Hindlimb muscle (tissue), 1 donor: ENCODE data around the gene POLR2E. TPM values are rescaled to one million over a fixed set of nuclear protein-coding genes. Genes with fewer than 3 reads are reported as not detected.
A peak's percentile ranks its signal among the peaks of the same experiment; 100 is the strongest.
"Not testable (repeated sequence)": the region's sequence is repeated elsewhere in the genome, so short reads cannot be mapped to it uniquely, and the experiment has no call there.

ENCODE experiments used
- DNase-seq: peaks from one replicate; pipeline ENCODE4 v3.0.0-alpha.2; 2013
- polyA plus RNA-seq: library from polyadenylated mRNA; unstranded; fragments of 120-200 nt; gene quantifications from one replicate; pipeline ENCODE4 v1.2.1, GENCODE V29; 2013; ENCODE audit not compliant: insufficient read length

Gene POLR2E
- polyA plus RNA-seq = 121 TPM

DNA sequence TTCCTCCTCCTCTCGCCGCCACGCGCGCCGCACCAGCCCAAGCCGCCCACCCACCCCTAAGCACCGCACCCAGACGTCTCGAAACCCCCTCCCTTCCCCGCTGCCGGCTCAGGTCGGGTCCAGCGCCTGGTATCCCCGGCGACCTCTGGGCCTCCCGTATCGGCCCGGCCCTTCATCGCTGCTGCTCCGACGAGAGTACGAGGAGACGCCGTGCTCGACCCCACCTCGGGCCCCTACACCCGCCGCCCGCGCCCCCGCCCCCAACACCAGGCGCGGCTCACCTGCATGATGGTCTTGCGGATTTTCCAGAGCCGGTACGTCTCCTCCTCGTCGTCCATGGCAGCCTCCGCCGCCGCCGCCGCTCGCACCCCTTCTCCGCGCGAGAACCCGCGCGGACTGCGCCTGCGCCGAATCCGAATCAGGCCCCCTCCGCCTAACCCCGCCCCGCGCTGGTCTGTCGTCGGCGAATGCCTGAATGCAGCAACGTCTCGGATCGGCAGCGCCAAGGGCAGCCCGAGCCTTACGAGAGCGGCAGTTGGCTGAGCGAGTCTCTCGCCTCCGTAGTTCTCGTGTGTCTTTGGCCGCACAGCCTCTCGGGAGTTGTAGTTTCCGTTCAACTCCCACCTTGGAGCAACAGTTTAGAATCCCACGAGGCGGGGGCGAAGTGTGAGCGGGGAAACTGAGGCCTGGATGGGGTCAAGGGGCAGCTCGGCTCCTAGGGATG is at the start of gene POLR2E:
Gene POLR2E, minus strand, starts transcription at position 398 of the 724 bp plus-strand sequence. Its CDS starts 60 bp downstream, at position 338.
- DNase-seq = peak; percentile 98

DNA sequence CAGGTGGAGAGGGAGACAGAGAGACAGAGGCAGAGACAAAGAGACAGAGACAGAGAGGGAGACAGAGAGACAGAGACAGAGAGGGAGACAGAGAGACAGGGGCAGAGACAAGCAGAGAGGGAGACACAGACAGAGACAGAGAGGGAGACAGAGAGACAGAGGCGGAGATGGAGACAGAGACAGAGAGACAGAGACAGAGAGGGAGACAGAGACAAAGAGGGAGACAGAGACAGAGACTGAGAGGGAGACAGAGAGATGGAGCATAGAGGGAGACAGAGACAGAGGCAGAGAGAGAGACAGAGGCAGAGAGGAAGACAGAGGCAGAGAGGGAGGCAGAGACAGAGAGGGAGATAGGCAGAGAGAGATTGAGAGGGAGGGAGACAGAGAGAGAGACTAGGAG is 49.6 kb upstream of the POLR2E start:
- DNase-seq = no peak

DNA sequence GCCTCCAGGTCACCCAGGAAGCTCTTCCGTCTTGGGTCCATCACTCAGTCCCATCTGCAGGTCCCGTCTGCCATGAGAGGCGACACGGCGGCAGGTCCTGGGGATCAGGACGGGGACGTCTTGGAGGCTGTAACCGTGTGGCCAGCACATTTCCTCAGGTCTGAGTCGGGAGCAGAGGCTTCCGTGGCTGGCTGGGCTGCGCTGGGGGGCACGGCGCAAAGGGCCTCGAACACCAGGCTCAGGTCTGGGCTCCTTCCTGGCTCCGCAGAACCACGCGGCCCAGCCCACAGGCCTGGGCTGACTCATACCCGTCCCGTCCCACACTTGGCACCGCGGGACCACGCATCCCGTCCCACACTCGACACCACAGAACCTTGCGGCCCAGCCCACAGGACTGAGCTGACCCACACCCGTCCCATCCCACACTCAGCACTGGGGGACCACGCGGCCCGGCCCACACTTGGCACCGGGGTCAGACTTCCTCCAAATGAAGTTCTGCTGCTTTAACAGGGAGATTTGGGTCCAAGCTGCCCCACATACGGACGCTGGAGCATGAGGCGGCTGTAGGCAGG is 48.7 kb upstream of the POLR2E start:
- DNase-seq = no peak

DNA sequence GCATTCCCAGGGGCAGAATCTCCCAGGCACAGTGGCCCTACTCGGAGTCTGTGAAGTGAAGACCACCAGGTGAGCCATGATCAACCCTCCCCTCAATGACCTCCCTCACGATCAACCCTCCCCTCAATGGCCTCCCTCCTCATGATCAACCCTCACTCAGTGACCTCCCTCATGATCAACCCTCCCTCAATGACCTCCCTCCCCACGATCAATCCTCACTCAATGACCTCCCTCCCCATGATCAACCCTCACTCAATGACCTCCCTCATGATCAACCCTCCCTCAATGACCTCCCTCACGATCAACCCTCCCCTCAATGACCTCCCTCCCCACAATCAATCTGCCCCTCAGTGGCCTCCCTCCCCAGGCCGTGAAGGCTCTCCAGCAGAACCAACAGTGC is 46.8 kb upstream of the POLR2E start:
- no peak for DNase-seq

DNA sequence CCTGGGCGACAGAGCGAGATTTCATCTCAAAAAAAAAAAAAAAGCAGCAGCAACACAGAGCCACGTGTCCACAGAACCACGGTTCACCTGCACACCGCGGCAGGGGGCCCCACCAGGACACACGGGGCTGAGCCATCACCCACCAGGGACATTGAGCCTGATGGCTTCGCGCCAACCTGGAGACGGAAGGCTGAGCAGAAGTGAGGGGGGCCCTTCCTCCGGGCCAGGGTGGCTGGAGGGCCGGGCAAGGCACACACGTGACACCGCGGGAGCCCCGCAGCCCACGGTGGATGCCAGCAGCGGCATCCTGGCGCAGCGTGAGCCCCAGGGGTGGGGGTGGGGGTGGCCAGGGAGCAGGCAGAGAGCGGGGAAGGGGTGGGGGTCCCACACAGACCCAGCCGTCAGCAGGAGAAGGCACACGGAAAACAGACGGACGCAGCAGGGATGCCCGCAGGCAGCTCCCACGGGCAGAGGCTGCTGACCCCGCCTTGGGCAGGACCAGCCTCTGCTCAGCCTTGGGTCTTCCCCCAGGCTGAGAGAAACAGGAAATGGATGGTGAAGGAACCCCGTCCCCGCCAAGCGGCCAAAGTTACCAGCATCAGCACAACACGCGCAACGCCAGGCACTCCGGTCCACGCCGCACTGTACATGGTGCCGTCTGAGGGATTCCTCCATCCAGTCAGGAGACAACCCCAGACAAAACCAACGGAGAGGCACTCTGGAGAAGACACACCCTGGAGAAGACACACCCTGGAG is 45.3 kb upstream of the POLR2E start:
- DNase-seq = no peak

DNA sequence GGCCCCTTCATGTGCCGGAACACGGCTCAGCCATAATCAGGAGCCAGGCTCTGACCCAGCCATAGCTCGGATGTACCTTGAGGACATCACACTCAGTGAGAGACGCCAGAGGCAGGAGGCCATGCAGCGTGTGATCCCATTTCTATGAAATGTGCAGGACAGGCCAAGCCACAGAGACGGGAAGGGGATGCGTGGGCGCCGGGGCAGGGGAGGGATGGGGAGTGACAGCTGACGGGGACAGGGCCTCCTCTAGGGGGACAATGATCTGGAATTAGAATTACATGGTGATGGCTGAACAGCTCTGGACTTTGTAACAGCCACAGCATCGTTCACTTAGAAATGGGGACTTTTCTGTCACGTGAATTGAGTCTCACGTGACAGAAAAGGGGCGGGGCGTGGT is 44.0 kb upstream of the POLR2E start:
- no peak for DNase-seq

DNA sequence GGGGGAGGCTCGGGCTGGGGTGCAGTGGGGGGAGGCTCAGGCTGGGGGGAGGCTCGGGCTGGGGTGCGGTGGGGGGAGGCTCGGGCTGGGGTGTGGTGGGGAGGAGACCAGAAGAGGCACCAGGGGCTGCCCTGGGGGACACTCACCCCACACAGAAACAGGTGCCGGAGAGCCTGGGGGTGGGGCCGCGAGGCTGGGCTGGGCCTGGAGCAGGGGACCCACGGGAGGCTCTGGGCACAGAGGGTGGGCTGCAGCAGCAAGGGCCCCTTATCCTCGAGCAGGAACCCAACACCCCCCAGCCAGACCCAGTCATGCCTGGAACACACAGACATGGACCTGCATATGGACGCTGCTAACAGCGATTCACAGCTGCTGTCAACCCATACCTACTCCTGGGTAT is 42.9 kb upstream of the POLR2E start:
- DNase-seq = no peak

DNA sequence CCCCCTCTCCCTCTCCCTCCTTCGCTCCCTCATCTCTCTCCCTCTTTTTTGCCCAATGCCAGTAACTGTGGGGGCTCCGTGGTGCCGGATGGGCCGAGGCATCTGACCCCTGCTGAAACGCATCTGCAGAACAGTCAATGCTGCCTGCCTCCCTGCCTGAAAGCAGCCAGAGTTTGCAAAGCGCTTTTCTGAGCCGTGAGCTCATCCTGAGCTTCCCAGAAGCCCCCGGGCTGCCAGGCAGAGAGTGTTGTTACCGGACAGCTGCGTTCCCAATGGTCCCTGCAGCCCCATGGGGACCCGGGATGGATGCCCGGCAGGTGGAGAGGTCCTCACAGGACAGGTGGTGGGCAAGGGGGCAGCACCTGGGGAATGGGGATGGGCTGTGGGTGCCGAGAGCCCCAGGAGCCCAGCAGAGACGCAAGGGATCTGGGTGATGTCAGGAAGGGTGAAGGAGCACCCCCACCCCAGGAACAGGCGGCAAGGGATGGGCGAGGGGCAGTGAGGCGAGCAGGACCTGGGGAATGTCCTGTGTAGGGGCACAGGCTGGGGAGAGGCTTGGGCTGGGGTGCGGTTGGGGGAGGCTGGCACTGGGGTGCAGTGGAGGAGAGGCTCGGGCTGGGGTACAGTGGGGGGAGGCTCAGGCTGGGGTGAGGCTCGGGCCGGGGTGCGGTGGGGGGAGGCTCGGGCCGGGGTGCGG is 41.6 kb upstream of the POLR2E start:
- DNase-seq = no peak

DNA sequence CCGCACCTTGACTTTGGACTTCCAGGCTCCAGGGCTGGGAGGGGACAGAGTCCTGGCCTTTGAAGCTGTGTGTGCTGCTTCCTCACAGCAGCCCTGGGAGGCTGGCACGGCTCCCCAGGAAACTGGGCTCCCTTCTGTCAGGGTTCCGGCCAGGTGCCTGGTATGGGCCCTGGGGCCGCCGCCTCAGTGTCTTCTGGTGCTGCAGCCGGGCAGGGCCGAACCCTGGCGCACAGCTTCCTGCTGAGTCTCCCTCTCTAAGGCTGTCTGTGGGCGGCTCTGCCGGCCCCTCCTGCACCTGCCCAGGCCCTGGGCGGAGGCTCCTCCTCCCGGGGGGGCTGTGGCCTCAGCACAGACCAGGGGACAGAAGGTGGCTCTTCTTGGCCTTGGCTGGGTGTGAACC is 41.0 kb upstream of the POLR2E start:
- no peak for DNase-seq

DNA sequence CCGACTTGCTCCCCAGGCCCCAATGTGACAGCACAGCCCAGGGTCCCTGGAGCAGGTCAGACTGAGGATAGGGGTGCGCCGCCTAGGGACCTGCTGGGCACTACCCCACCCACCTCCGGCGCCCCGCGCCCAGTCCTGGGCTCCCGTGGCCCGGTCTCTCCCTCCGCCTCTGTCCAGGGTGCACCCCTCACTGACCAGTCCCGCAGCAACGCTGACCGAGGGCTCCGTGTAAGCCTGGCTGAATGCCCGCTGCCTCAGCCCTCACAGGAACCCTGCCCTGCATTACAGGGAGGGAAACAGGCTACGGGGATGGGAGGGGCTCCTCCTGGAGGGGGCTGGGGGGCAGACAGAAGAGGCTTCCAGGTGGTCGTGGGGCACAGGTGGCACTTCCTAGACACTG is 40.3 kb upstream of the POLR2E start:
- no peak for DNase-seq

DNA sequence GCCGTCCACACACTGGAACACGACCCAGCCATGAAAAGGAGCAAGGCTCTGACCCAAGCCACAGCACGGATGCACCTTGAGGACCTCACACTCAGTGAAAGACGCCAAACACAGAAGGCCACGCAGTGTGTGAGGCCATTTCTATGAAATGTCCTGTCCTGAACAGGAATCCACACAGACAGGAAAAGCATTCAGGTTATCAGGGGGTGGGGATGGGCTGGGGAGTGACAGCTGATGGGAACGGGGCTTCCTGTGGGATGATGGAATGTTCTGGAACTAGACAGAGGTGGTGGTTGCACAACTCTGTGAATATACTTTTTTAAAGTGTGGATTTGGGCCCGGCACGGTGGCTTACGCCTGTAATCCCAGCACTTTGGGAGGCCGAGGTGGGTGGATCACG is 39.3 kb upstream of the POLR2E start:
- no peak for DNase-seq

DNA sequence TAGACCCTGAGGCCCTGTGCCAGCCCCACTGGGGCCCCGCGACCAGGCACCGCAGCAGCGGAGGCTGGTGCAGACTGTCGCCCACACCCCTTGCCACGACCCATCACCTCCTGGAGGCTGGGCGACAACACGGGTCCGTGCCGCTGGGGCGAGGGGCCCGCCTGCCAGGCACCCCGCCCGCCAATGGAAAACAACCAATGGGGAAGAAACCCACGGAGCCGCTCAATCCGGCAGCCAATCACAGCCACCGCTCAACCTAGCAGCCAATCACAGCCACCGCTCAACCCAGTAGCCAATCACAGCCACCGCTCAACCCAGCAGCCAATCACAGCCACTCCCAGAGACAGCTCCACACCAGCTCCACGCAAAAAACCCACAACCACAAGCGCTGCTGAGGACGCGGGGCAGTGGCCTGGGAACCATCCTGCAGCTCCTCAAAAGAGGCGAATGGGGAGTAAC is 38.3 kb upstream of the POLR2E start:
- DNase-seq = no peak

DNA sequence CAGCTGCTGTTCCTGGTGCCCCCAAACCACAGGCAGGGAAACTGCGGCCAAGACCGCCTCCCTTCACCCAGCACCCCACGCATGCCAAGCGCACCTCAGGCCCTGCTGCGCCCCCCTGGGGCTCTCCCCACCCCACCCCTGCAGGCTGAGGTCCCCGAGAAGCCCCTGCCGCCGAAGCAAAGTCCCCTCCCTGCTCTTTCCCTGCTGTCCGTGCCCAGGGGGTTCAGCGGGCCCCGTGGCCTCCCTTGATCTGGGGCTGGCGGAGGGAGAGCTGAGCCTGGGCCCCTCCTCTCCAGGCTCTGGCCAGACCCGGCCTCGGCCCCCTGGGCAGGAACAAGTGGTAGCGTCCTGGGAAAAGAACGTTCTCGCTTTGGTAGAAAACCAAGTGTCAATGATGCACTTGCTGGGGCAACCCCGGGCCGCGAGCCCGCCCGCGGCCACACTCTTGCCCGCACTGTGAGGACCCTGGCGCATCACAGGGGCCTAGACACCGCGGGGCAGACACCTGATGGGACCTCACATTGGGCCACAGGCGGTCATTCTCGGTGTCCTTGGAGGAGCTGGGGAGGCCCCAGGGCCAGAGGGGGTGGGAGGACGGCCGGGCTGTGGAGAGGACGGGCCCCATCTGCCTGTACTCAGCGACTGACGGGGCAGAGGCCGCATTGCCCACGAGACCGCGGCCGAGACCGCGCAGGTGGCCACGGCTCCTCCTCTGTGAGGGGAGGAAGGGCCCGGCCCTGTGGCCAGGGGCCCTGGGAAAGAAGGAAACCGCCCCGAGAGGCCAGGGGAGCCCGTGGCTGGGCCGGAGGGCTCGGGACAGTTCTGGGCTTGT is 37.6 kb upstream of the POLR2E start:
- no peak for DNase-seq

DNA sequence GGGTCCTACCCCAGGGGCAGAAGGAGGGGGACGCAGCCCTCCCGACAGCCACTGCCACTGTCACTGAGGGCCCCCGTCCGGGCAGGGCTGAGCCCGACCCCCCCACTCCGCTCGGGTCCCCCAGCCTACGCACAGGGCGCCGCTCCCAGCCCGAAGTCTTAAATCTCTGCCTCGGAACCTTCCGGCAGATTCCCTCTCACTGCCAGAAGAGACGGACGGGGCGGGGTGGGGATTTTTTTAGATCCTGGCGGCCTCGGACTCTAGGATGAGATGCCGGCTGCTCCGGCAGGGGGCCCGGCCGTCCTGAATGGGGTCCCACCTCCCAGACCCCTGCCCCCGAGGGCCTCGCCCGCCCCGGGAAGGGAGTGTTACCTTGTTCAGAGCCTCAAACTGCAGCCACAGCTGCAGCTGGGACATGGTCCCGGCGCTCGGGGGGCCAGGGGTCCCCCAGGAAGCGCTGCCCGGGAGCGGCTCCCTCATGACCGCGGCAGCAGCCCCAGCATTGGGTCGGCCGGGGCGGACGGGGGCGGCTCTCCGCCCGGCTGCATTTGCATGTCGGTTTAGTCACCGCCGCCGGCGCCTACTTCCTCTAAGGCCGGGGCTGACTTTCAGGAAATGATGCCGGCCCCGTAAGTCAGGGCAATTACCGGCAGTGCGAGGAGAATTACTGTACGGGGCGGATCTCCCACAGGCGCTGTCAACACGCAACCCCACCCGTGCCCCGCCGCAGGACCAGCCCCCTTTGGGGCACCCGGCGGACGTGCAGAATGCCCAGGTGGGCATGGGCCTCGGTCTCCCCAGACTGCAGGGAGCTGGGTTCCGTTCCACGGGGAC is 36.8 kb upstream of the POLR2E start:
- peak; percentile 77 for DNase-seq

DNA sequence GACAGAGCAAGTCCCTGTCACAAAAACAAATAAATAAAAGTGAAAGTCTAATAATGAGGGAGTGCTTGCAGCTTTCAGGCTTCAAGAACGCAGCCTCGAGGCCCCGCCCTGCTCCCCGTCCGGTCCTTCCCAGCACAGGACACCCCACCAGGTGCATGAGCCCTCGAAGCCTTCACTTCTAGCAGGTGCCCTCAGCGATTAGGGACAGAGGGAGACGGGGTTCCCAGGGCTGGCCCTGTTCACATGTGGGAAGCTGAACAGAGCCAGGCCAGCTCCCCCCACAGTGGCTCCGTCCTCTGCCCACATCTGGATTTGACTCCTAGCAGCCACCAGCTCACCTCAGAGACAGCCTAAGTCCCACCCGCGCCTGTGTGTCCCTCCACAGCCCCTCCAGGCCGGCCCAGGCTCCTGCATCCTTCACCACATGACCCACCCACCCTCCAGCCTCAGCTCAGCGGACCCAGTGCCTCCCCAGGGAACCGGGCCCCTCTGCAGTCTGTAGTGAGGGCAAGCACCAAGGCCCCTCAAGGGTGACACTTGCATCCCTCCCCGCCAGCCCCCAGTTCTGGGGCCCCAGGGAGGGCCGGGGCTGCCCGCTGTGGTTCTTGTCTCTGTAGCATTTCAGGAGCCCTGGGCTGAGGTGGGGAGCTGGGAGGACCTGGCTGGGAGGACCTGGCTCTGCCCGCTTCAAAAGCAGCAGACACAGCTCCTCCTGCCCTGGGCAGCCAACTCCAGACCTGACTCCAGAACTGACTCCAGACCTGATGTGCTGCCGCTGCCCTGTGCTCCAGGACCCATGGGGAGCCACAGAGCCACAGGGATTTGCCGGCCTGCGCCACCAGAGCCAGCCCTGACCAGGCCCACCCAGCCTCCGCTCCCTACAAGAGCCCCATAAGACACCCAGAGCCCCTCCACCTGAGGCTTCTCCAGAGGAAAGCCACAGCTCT is 35.9 kb upstream of the POLR2E start:
- no peak for DNase-seq

DNA sequence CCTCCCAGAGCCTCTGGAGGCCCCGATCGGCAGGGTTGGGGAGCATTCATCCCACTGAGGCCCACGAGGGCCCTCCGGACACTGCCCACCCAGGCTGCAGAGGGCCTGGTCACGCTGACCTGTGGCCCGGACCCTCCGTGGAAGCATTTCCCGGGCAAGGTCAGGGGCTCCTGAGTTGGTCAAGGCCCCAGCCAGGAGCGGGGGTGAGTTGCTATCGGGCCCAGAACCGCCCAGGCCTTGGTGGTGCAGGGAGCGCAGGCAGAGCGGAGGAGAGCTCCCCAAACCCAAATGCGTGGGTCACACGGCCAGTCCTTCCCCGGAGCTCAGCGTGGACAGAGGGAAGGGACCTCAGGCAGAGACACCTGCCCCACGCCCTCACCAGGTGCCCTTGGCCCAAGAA is 34.4 kb upstream of the POLR2E start:
- DNase-seq = no peak

DNA sequence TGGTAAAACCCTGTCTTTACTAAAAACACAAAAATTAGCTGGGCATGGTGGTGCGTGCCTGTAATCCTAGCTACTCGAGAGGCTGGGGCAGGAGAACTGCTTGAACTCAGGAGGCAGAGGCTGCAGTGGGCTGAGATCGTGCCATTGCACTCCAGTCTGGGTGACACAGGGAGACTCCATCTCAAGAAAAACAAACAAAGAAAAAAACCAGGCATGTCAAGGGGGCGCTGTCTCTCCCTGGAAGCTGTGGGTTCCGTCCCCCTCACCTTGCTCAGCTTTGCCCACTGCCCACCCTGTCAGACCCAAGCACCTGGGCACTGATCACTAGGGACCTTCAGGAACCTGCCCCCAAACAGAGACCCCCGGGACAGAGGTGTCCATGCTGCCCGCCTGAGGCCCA is 33.9 kb upstream of the POLR2E start:
- DNase-seq = not testable (repeated sequence)

DNA sequence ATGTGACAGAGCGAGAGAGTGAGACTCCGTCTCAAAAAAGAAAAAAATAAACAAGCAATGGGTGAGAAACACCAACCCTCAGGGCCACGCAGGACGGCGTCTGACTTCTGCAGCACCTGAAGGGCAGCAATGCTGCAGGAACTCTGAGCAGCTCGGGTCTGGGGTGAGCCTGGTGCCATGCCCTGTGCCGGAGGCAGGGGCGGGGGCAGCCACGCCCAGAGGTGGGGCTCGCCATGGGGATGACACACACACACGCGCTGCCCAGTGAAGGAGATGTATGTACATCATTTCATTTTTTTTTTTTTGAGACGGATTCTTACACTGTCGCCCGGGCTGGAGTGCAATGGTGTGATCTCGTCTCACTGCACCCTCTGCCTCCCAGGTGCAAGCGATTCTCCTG is 32.9 kb upstream of the POLR2E start:
- no peak for DNase-seq

DNA sequence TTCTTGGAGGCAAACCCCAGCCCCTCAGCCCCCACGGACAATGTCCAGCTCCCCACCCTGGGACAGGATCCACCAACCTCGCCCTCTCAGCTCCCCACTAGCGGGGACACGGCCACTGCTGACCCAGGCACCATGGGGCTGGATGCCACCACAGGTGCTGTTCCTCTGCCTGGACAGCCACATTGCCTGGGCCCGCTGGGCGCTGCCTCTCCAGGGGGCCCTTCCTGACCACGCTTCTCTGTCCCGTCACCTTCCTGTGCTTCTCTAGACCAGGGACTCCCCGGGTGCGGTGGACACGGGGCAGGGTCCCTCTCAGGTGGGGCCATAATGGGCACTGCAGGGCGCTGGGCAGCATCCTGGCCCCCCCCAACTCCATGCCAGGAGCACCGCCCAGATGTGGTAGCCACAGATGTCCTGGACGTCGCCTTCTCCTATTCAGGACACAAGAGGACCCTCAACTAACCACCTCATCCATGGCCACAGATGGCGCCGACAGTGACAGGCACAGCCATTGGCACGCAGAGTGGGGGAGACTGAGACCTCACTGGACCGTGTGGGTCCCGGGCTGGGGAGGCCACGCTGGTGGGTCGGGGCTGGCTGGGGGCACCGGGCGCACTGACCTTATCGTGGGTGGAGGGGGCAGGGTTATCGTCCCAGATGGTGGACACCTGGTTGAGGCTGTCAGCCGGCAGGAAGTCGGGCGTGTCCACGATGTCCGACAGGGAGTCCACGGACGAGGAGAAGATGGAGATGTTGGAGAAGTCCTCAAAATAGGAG is 32.0 kb upstream of the POLR2E start:
- DNase-seq = no peak
